HEK293 (cell line): ENCODE results near the gene ZNF841.
A peak's percentile ranks its signal among the peaks of the same experiment; 100 is the strongest.
"Not testable (repeated sequence)": the region's sequence is repeated elsewhere in the genome, so short reads cannot be mapped to it uniquely, and the experiment has no call there.

Experiments used
- CTCF ChIA-PET: fragments of 350-600 bp; formaldehyde crosslinking; extraction: SDS; loops from one replicate; lab custom pipeline; 2021; ENCODE audit warnings: antibody characterized with exemption; lab: Yijun Ruan, JAX
- POLR2A ChIA-PET: fragments of 300-600 bp; formaldehyde crosslinking; extraction: SDS; loops from one replicate; lab custom pipeline; 2020; ENCODE audit warnings: antibody characterized with exemption, inconsistent platforms; lab: Yijun Ruan, JAX
- H3K27ac ChIP-seq: fragments of 200-500 bp; sonication (Bioruptor generic); 2 replicates; pipeline ENCODE4 v1.5.1; 2014; ENCODE audit warnings: low read depth, low read length, control low read depth, inconsistent platforms; ENCODE audit errors: extremely low read depth
- H3K36me3 ChIP-seq, 2 experiments: fragments of 200-500 bp in 1 of 2; sonication (Bioruptor generic) in 1 of 2; 1 replicate in 1 of 2; 2 replicates in 1 of 2; pipeline ENCODE4 v1.5.1; 2014 to 2017; ENCODE audit warnings: inconsistent platforms in 2 of 2, low read length in 2 of 2; ENCODE audit not compliant: control insufficient read depth in 2 of 2, insufficient read depth in 1 of 2
- H3K4me1 ChIP-seq: fragments of 200-500 bp; sonication (Bioruptor generic); 2 replicates; pipeline ENCODE4 v1.5.1; 2014; ENCODE audit warnings: mild to moderate bottlenecking, low read length, inconsistent platforms; ENCODE audit not compliant: control insufficient read depth, insufficient read depth
- H3K4me3 ChIP-seq: 2 replicates; pipeline ENCODE4 v1.5.1; 2011; ENCODE audit warnings: low read depth, mild to moderate bottlenecking, control low read depth, low read length, moderate library complexity
- H3K9me3 ChIP-seq: fragments of 200-500 bp; sonication (Bioruptor generic); 2 replicates; pipeline ENCODE4 v1.5.1; 2014; ENCODE audit warnings: low read depth, low read length, inconsistent platforms; ENCODE audit not compliant: control insufficient read depth, insufficient read depth
- GFI1B ChIP-seq: fragments of 450-650 bp; formaldehyde crosslinking; IDR thresholded peaks from 2 replicates; pipeline ENCODE4 v1.5.1; 2016; ENCODE audit warnings: missing biosample characterization, missing genetic modification characterization
- GLI4 ChIP-seq: fragments of 450-650 bp; formaldehyde crosslinking; IDR thresholded peaks from 2 replicates; pipeline ENCODE4 v1.5.1; 2016; ENCODE audit warnings: missing biosample characterization, missing genetic modification characterization
- HOXD13 ChIP-seq: sonication (generic); formaldehyde crosslinking; IDR thresholded peaks from 2 replicates; pipeline ENCODE4 v1.8.0; 2022; ENCODE audit warnings: missing genetic modification reagents, borderline replicate concordance
- KLF8 ChIP-seq: fragments of 450-650 bp; formaldehyde crosslinking; IDR thresholded peaks from 2 replicates; pipeline ENCODE4 v1.5.1; 2016; ENCODE audit warnings: missing biosample characterization, missing genetic modification characterization
- REPIN1 ChIP-seq: fragments of 450-650 bp; formaldehyde crosslinking; IDR thresholded peaks from 2 replicates; pipeline ENCODE4 v1.5.1; 2017; ENCODE audit warnings: missing biosample characterization, missing genetic modification characterization, low read depth
- ZBTB20 ChIP-seq: fragments of 450-650 bp; formaldehyde crosslinking; IDR thresholded peaks from 2 replicates; pipeline ENCODE4 v1.5.1; 2016; ENCODE audit warnings: missing biosample characterization, missing genetic modification characterization
- ZBTB44 ChIP-seq: fragments of 450-650 bp; IDR thresholded peaks from 2 replicates; pipeline ENCODE4 v1.5.1; 2018; ENCODE audit warnings: missing biosample characterization, mild to moderate bottlenecking, missing genetic modification characterization
- ZFP41 ChIP-seq: fragments of 450-650 bp; formaldehyde crosslinking; IDR thresholded peaks from 2 replicates; pipeline ENCODE4 v1.5.1; 2016; ENCODE audit warnings: missing biosample characterization, missing genetic modification characterization, borderline replicate concordance
- ZFP69B ChIP-seq: fragments of 450-650 bp; formaldehyde crosslinking; IDR thresholded peaks from 2 replicates; pipeline ENCODE4 v1.5.1; 2016; ENCODE audit warnings: missing biosample characterization, missing genetic modification characterization
- ZNF112 ChIP-seq: fragments of 450-650 bp; formaldehyde crosslinking; IDR thresholded peaks from 2 replicates; pipeline ENCODE4 v1.5.0; 2017; ENCODE audit warnings: missing biosample characterization, missing genetic modification characterization
- ZNF140 ChIP-seq: fragments of 450-650 bp; formaldehyde crosslinking; IDR thresholded peaks from 2 replicates; pipeline ENCODE4 v1.5.1; 2016; ENCODE audit warnings: missing biosample characterization, missing genetic modification characterization
- ZNF184 ChIP-seq: fragments of 450-650 bp; IDR thresholded peaks from 2 replicates; pipeline ENCODE4 v1.5.1; 2018; ENCODE audit warnings: missing biosample characterization, mild to moderate bottlenecking, missing genetic modification characterization
- ZNF211 ChIP-seq: fragments of 450-650 bp; formaldehyde crosslinking; IDR thresholded peaks from 2 replicates; pipeline ENCODE4 v1.5.1; 2016; ENCODE audit warnings: low read depth, missing biosample characterization, missing genetic modification characterization
- ZNF398 ChIP-seq: fragments of 450-650 bp; formaldehyde crosslinking; IDR thresholded peaks from 2 replicates; pipeline ENCODE4 v1.5.1; 2017; ENCODE audit warnings: missing biosample characterization, missing genetic modification characterization
- ZNF423 ChIP-seq: fragments of 450-650 bp; formaldehyde crosslinking; IDR thresholded peaks from 2 replicates; pipeline ENCODE4 v1.5.1; 2016; ENCODE audit warnings: missing biosample characterization, missing genetic modification characterization
- ZNF501 ChIP-seq: fragments of 450-650 bp; formaldehyde crosslinking; IDR thresholded peaks from 2 replicates; pipeline ENCODE4 v1.5.1; 2016; ENCODE audit warnings: missing biosample characterization, missing genetic modification characterization
- ZNF514 ChIP-seq: fragments of 450-650 bp; formaldehyde crosslinking; IDR thresholded peaks from 2 replicates; pipeline ENCODE4 v1.5.1; 2016; ENCODE audit warnings: missing biosample characterization, missing genetic modification characterization
- ZNF558 ChIP-seq: fragments of 450-650 bp; formaldehyde crosslinking; IDR thresholded peaks from 2 replicates; pipeline ENCODE4 v1.5.1; 2016; ENCODE audit warnings: missing biosample characterization, missing genetic modification characterization
- ZNF585B ChIP-seq: fragments of 450-650 bp; formaldehyde crosslinking; IDR thresholded peaks from 2 replicates; pipeline ENCODE4 v1.5.1; 2016; ENCODE audit warnings: missing biosample characterization, missing genetic modification characterization
- ZNF768 ChIP-seq: fragments of 450-650 bp; formaldehyde crosslinking; IDR thresholded peaks from 2 replicates; pipeline ENCODE4 v1.5.1; 2018; ENCODE audit warnings: missing biosample characterization, mild to moderate bottlenecking, missing genetic modification characterization

The ZNF841 gene

GRCh38 chr19:52028027-52028779 is 67.4 kb downstream of the ZNF841 start, which contains the start of gene ZNF614 (continued):
- TF ChIP-seq REPIN1 (tag by site-specific recombination) (no peak), ZNF585B (tag by site-specific recombination) (no peak), ZNF140 (no peak), GFI1B (tag by site-specific recombination) (no peak), ZFP69B (tag by site-specific recombination) (no peak; the same call in 1 of the 2 replicates), ZNF423 (tag by site-specific recombination) (no peak), ZFP41 (tag by site-specific recombination) (no peak), ZBTB20 (tag by site-specific recombination) (peak; percentile 97), ZNF514 (tag by site-specific recombination) (no peak), ZNF398 (tag by site-specific recombination) (no peak), ZNF112 (tag by site-specific recombination) (no peak), HOXD13 (CRISPR knock-in tag) (no peak), ZNF501 (tag by site-specific recombination) (peak; percentile 85), KLF8 (tag by site-specific recombination) (peak; percentile 52; the same call in 1 of the 2 replicates), ZNF558 (tag by site-specific recombination) (no peak), ZNF768 (tag by site-specific recombination) (no peak), ZNF211 (tag by site-specific recombination) (no peak), GLI4 (tag by site-specific recombination) (peak; percentile 44; the same call in 1 of the 2 replicates)
- TF ChIP-seq, all 188 proteins: peak for 38

- H3K9me3 ChIP-seq, CTCF ChIA-PET, H3K4me3 ChIP-seq, H3K27ac ChIP-seq, H3K4me1 ChIP-seq, POLR2A ChIA-PET: not testable (repeated sequence)
- H3K36me3 ChIP-seq: peaks cover 37 to 56% of the 10 kb centered on the region in 2 experiments
Measured at GRCh38 chr19:52026255-52026990, 69.1 kb downstream of the ZNF841 start.

- POLR2A ChIA-PET, CTCF ChIA-PET, H3K9me3 ChIP-seq, H3K4me3 ChIP-seq, H3K27ac ChIP-seq, H3K4me1 ChIP-seq: not testable (repeated sequence)
- peaks cover 53 to 70% of the 10 kb centered on the region in 2 experiments for H3K36me3 ChIP-seq
Measured at GRCh38 chr19:52024478-52024877, 71.1 kb downstream of the ZNF841 start.

GRCh38 chr19:52022193-52022592 is 73.4 kb downstream of the ZNF841 start:
- ChIA-PET POLR2A (no interaction called here), CTCF (no interaction called here)
- peaks cover 75 to 93% of the 10 kb centered on the region in 2 experiments for H3K36me3 ChIP-seq
- H3K4me1 ChIP-seq: no peaks in the 10 kb centered on the region
- H3K4me3 ChIP-seq: no peak overlapping the region
- H3K9me3 ChIP-seq: peaks cover 8% of the 10 kb centered on the region
- H3K27ac ChIP-seq: no peak overlapping the region
- TF ChIP-seq ZBTB44 (tag by site-specific recombination) (no peak), HOXD13 (CRISPR knock-in tag) (no peak), ZNF184 (tag by site-specific recombination) (no peak), ZNF768 (tag by site-specific recombination) (no peak)
